ENCODE results near the gene LXN.

- no peak for TF ChIP-seq CTCF (optimal IDR thresholded peaks at IDR 0.05 in 1 of 3, IDR thresholded peaks at IDR 0.05 in 1 of 3, conservative IDR thresholded peaks at IDR 0.05 in 1 of 3; ENCODE audit: extremely low read depth in 1 of 3, insufficient read depth in 2 of 3, low read length in 3 of 3)
- no peak for TF ChIP-seq EZH2 (IDR thresholded peaks at IDR 0.05; ENCODE audit: low read length)
These were observed 45.1 kb upstream of the LXN start for GRCh38 chr3:158717576-158717975.
